GM19395 (cell line): Measurements from ENCODE around the gene ZFYVE19.
A peak's percentile ranks its signal among the peaks of the same experiment; 100 is the strongest.

ENCODE experiments used
- ATAC-seq: cut with Tn5 transposase; IDR thresholded peaks from one replicate; pipeline ENCODE4 v1.9.1; 2021; ENCODE audit warnings: mild to moderate bottlenecking, moderate library complexity; ENCODE audit not compliant: unreplicated experiment

ZFYVE19 gene

GRCh38 chr15:40775007-40775406 is 31.9 kb upstream of the ZFYVE19 start:
- ATAC-seq = no peak

GRCh38 chr15:40775740-40776536 is 31.0 kb upstream of the ZFYVE19 start:
- ATAC-seq = no peak

GRCh38 chr15:40776537-40777141 is 30.2 kb upstream of the ZFYVE19 start:
- ATAC-seq = no peak

GRCh38 chr15:40782609-40783227 is 24.2 kb upstream of the ZFYVE19 start:
- ATAC-seq = no peak

- ATAC-seq = no peak
These were observed 21.7 kb upstream of the ZFYVE19 start for GRCh38 chr15:40785164-40785563.

- ATAC-seq = no peak
These were observed 21.1 kb upstream of the ZFYVE19 start for GRCh38 chr15:40785814-40786213.

- no peak for ATAC-seq
These were observed 19.5 kb upstream of the ZFYVE19 start for GRCh38 chr15:40787344-40787841.

GRCh38 chr15:40787991-40788390 is 18.9 kb upstream of the ZFYVE19 start:
- no peak for ATAC-seq

- no peak for ATAC-seq
These were observed 17.8 kb upstream of the ZFYVE19 start for GRCh38 chr15:40789119-40789518.

- ATAC-seq = no peak
These were observed 16.9 kb upstream of the ZFYVE19 start for GRCh38 chr15:40789999-40790398.

GRCh38 chr15:40790718-40791117 is 16.2 kb upstream of the ZFYVE19 start:
- ATAC-seq = no peak

- no peak for ATAC-seq
These were observed 14.5 kb upstream of the ZFYVE19 start for GRCh38 chr15:40792394-40792793.

GRCh38 chr15:40793216-40793989 is 13.5 kb upstream of the ZFYVE19 start:
- ATAC-seq = no peak

- no peak for ATAC-seq
These were observed 10.8 kb upstream of the ZFYVE19 start for GRCh38 chr15:40796041-40796440.

- no peak for ATAC-seq
These were observed 10.4 kb upstream of the ZFYVE19 start for GRCh38 chr15:40796512-40796911.

GRCh38 chr15:40799523-40799922 is 7.4 kb upstream of the ZFYVE19 start:
- no peak for ATAC-seq

- ATAC-seq = no peak
These were observed 3.8 kb upstream of the ZFYVE19 start for GRCh38 chr15:40803076-40803475.

- no peak for ATAC-seq
These were observed 3.2 kb upstream of the ZFYVE19 start for GRCh38 chr15:40803688-40804087.

- peak; percentile 2 for ATAC-seq
These were observed 239 bp upstream of the ZFYVE19 start for GRCh38 chr15:40806672-40807027.

GRCh38 chr15:40807888-40808461 is 1.1 kb downstream of the ZFYVE19 start:
- ATAC-seq = no peak
